NCI-H748 treated with DMSO at 0.1 percent for 48 hours (cell line): Measurements from ENCODE around the gene DNAJC8.

Source experiments
- DNase-seq: peaks from one replicate; lab custom pipeline; 2025; lab: John Stamatoyannopoulos, UW

The DNAJC8 gene

GRCh38 chr1:28249866-28250295 is 17.1 kb upstream of the DNAJC8 start:
- DNase-seq = no peak

- DNase-seq = no peak
These were observed 16.4 kb upstream of the DNAJC8 start for GRCh38 chr1:28249013-28249865.

GRCh38 chr1:28248273-28249012 is 15.6 kb upstream of the DNAJC8 start:
- peak; percentile 27 for DNase-seq

GRCh38 chr1:28247612-28248272 is 14.9 kb upstream of the DNAJC8 start:
- DNase-seq = no peak

GRCh38 chr1:28246427-28246832 is 13.6 kb upstream of the DNAJC8 start:
- peak; percentile 2 for DNase-seq

- no peak for DNase-seq
These were observed 11.9 kb upstream of the DNAJC8 start for GRCh38 chr1:28244549-28245251.

- no peak for DNase-seq
These were observed 11.0 kb upstream of the DNAJC8 start for GRCh38 chr1:28243685-28244311.

GRCh38 chr1:28241638-28242241 is 8.9 kb upstream of the DNAJC8 start:
- no peak for DNase-seq

GRCh38 chr1:28240024-28240423 is 7.2 kb upstream of the DNAJC8 start:
- no peak for DNase-seq

GRCh38 chr1:28239004-28239403 is 6.2 kb upstream of the DNAJC8 start:
- DNase-seq = no peak

- no peak for DNase-seq
These were observed 4.0 kb upstream of the DNAJC8 start for GRCh38 chr1:28236656-28237322.

GRCh38 chr1:28235755-28236655 is 3.2 kb upstream of the DNAJC8 start, which contains the start of gene ATP5IF1:
Gene ATP5IF1 (plus strand): TSS chr1:28236124. CDS start chr1:28236184, 60 bp downstream.
- DNase-seq = peak; percentile 86

GRCh38 chr1:28233264-28233606 is 406 bp upstream of the DNAJC8 start:
- no peak for DNase-seq

- DNase-seq = no peak
These were observed 2.8 kb downstream of the DNAJC8 start for GRCh38 chr1:28229996-28230395.

- DNase-seq = no peak
These were observed 3.7 kb downstream of the DNAJC8 start for GRCh38 chr1:28229089-28229488.

GRCh38 chr1:28213315-28213714 is 19.5 kb downstream of the DNAJC8 start:
- DNase-seq = no peak

- no peak for DNase-seq
These were observed 23.1 kb downstream of the DNAJC8 start for GRCh38 chr1:28209700-28210099.

GRCh38 chr1:28208818-28209441 is 23.9 kb downstream of the DNAJC8 start:
- no peak for DNase-seq

GRCh38 chr1:28205243-28205642 is 27.6 kb downstream of the DNAJC8 start:
- no peak for DNase-seq
